ENCODE data around the gene TBCE.

TBCE gene

GRCh38 chr1:235494531-235494930 lies 127.3 kb downstream of the TBCE start:
- no peaks in the 10 kb centered on the region for H3K27me3 ChIP-seq (replicated peaks; ENCODE audit: insufficient read depth, low read length)
- H3K9me2 ChIP-seq (replicated peaks; ENCODE audit: insufficient read depth, low read length), result no peaks in the 10 kb centered on the region
- H3K4me1 ChIP-seq (ENCODE audit: low read length), result peaks cover 19% of the 10 kb centered on the region
- peaks cover 44% of the 10 kb centered on the region for H3K79me2 ChIP-seq (ENCODE audit: low read length)
- H3K27ac ChIP-seq (ENCODE audit: low read length), result no peak overlapping the region
- H3K9ac ChIP-seq (ENCODE audit: low read length), result no peak overlapping the region
- H3K9me3 ChIP-seq (replicated peaks; ENCODE audit: insufficient read depth, low read length), result no peaks in the 10 kb centered on the region
- peaks cover 7% of the 10 kb centered on the region; the same call in 1 of the 2 replicates for H3K36me3 ChIP-seq (replicated peaks; ENCODE audit: insufficient read depth, low read length)
- no peak for DNase-seq
- H2AFZ ChIP-seq (ENCODE audit: low read length), result no peak overlapping the region
- H3F3A ChIP-seq (ENCODE audit: insufficient read depth, low read length), result peaks cover 14% of the 10 kb centered on the region
- H3K4me3 ChIP-seq (ENCODE audit: low read length), result no peak overlapping the region
- peaks cover 8% of the 10 kb centered on the region for H4K20me1 ChIP-seq (ENCODE audit: insufficient read depth, low read length)
- H3K4me2 ChIP-seq (ENCODE audit: low read depth, low read length), result no peak overlapping the region
- TF ChIP-seq EZH2phosphoT487 (IDR thresholded peaks at IDR 0.05; ENCODE audit: low read length) (no peak), EZH2 (optimal IDR thresholded peaks at IDR 0.05; ENCODE audit: low read depth, low read length) (no peak), CTCF (IDR thresholded peaks at IDR 0.05; ENCODE audit: low read length) (no peak)

GRCh38 chr1:235495030-235495429 lies 127.8 kb downstream of the TBCE start:
- Histone ChIP-seq H3F3A (ENCODE audit: insufficient read depth, low read length) (peaks cover 14% of the 10 kb centered on the region), H2AFZ (ENCODE audit: low read length) (no peak overlapping the region), H4K20me1 (ENCODE audit: insufficient read depth, low read length) (peaks cover 8% of the 10 kb centered on the region)

GRCh38 chr1:235495551-235495950 lies 128.3 kb downstream of the TBCE start:
- Histone ChIP-seq H3K9me3 (replicated peaks; ENCODE audit: insufficient read depth, low read length) (no peaks in the 10 kb centered on the region), H3K4me1 (ENCODE audit: low read length) (peaks cover 19% of the 10 kb centered on the region), H3K4me2 (ENCODE audit: low read depth, low read length) (no peak overlapping the region), H3F3A (ENCODE audit: insufficient read depth, low read length) (peaks cover 14% of the 10 kb centered on the region), H3K4me3 (ENCODE audit: low read length) (no peak overlapping the region), H4K20me1 (ENCODE audit: insufficient read depth, low read length) (peaks cover 10% of the 10 kb centered on the region), H3K27ac (ENCODE audit: low read length) (no peak overlapping the region), H2AFZ (ENCODE audit: low read length) (no peak overlapping the region), H3K27me3 (replicated peaks; ENCODE audit: insufficient read depth, low read length) (no peaks in the 10 kb centered on the region), H3K9ac (ENCODE audit: low read length) (no peak overlapping the region), H3K9me2 (replicated peaks; ENCODE audit: insufficient read depth, low read length) (no peaks in the 10 kb centered on the region), H3K36me3 (replicated peaks; ENCODE audit: insufficient read depth, low read length) (peaks cover 7% of the 10 kb centered on the region; the same call in 1 of the 2 replicates), H3K79me2 (ENCODE audit: low read length) (peaks cover 54% of the 10 kb centered on the region)
- TF ChIP-seq CTCF (IDR thresholded peaks at IDR 0.05; ENCODE audit: low read length), result no peak
- no peak for TF ChIP-seq EZH2phosphoT487 (IDR thresholded peaks at IDR 0.05; ENCODE audit: low read length)
- TF ChIP-seq EZH2 (optimal IDR thresholded peaks at IDR 0.05; ENCODE audit: low read depth, low read length), result no peak
- DNase-seq, result no peak

More at GRCh38 chr1:235495030-235495429, 127.8 kb downstream of the TBCE start:
- Histone ChIP-seq H3K4me2 (ENCODE audit: low read depth, low read length) (no peak overlapping the region), H3K4me3 (ENCODE audit: low read length) (no peak overlapping the region), H3K9me2 (replicated peaks; ENCODE audit: insufficient read depth, low read length) (no peaks in the 10 kb centered on the region), H3K9me3 (replicated peaks; ENCODE audit: insufficient read depth, low read length) (no peaks in the 10 kb centered on the region), H3K9ac (ENCODE audit: low read length) (no peak overlapping the region), H3K27ac (ENCODE audit: low read length) (no peak overlapping the region), H3K4me1 (ENCODE audit: low read length) (peaks cover 19% of the 10 kb centered on the region), H3K27me3 (replicated peaks; ENCODE audit: insufficient read depth, low read length) (no peaks in the 10 kb centered on the region), H3K36me3 (replicated peaks; ENCODE audit: insufficient read depth, low read length) (peaks cover 7% of the 10 kb centered on the region; the same call in 1 of the 2 replicates), H3K79me2 (ENCODE audit: low read length) (peaks cover 49% of the 10 kb centered on the region)
- DNase-seq, result no peak
- TF ChIP-seq CTCF (IDR thresholded peaks at IDR 0.05; ENCODE audit: low read length) (no peak), EZH2phosphoT487 (IDR thresholded peaks at IDR 0.05; ENCODE audit: low read length) (no peak), EZH2 (optimal IDR thresholded peaks at IDR 0.05; ENCODE audit: low read depth, low read length) (no peak)
